GM21717 (cell line): Measurements from ENCODE around the gene KIF20A.
"Not testable (repeated sequence)": the region's sequence is repeated elsewhere in the genome, so short reads cannot be mapped to it uniquely, and the experiment has no call there.

Experiments used
- ATAC-seq: cut with Tn5 transposase; IDR thresholded peaks from one replicate; pipeline ENCODE4 v1.9.1; 2021; ENCODE audit warnings: mild to moderate bottlenecking, moderate library complexity; ENCODE audit not compliant: unreplicated experiment

The KIF20A gene

DNA sequence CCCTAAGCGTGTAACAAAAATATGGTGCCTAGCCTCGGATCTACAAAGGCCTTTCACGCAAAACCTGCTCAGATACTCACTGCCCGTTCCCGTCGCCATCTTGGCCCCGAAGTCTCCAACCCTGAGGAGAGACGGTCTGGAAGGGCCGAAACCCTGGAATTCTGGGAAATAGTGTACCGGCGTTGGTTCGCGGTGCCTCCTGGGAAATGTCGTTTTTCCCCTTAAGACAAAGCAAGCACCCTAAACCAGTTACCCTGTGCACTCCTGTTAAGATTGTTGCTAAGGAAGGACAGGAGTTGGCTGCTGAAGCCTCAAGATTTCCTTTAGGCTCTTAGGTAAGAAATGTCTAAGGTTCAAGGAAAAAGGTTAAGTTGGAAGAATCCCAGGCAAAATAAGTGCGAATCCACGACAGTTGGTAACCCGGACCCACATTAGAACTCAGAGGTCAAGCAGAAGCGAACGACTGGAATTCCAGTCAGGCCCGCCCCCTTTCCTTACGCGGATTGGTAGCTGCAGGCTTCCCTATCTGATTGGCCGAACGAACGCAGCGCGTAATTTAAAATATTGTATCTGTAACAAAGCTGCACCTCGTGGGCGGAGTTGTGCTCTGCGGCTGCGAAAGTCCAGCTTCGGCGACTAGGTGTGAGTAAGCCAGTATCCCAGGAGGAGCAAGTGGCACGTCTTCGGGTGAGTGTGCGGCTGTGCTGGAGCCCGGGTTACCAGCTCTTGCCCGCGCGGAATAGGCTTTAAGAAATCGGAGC, at the start of gene KIF20A, which contains the start of gene BRD8:
TSS of gene KIF20A (plus strand) at position 597 of the 761 bp plus-strand sequence. CDS start 569 bp downstream, outside the sequence.
TSS of gene BRD8 (minus strand) at position 115 of the 761 bp plus-strand sequence. CDS start at position 99, 16 bp downstream.
- ATAC-seq: peak; percentile 82

DNA sequence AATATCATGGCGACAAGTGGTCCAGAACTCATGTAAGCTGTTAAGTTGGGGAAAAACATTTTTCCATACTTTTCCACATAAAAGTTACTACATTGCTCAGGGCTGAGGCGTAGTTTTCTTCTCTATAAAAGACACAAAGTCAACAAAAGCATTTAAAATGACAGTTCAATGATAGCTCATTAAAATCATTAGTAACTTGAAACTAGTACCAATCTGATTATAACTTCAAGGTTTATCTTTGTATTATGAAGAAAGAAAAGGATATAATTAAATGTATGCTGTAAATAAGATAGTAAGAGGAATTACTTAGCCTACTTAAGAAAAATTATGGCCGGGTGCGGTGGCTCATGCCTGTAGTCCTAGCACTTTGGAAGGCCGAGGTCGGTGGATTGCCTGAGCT, 49.6 kb upstream of the KIF20A start:
- no peak for ATAC-seq

DNA sequence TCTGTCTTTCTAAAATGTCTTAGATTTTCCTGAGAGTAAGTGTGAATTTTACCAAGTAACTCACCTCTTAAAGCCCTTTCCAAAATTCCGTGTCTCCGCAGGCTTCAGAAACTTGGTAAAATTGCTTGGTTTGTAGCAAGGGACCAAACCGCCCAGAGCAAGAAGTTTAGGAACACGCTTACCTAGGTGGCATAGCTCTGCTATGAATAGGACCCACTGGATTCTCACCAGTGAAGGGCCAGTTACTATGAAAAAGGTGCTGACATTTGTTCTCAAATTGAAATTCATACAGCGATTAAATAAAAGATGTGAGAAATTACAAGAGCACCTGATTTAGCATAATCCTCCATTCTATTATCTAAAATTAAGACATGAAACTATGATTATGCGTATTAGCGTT, 46.4 kb upstream of the KIF20A start:
- ATAC-seq: no peak

DNA sequence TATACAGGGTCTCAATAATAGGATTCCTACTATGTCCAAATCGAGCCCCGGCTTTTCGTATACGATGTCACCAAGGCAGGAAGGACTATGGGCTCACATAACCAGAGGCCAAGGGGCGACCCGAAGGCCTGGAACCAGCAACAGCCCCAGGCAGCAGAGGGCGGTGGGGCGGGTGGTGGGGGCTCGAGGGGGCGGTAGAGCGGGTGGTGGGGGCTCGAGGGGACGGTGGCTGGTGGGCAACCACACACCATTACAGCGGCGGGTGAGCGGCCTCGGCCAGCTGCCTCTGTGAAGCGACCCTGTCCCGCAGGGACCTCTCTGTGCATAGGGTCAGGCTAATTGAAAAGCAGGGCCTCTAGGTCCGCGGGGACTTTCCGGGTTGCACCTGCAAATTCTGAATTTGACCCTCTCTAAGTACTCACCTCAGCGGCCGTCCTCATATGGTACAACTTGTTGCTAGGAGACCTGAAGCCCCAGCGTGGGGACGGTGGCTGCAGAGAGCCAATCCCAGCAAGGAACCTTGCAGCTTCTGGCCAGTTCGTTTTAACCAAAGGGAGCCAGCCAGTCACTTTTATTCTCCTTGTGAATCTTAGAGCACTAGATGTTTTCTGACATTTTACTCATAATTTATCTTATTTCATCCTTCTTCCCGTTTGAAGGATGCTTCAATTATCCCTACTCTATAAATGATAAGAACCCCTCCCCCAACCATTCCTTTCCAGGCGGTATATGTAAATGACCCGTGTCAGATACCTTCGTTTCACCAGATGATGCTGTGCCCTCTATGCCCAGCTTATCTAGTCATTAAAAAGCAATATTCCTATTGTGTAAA, 39.7 kb upstream of the KIF20A start, which contains the start of gene NME5:
TSS of gene NME5 (minus strand) at position 480 of the 832 bp plus-strand sequence. CDS start 648 bp downstream, outside the sequence.
- no peak for ATAC-seq

DNA sequence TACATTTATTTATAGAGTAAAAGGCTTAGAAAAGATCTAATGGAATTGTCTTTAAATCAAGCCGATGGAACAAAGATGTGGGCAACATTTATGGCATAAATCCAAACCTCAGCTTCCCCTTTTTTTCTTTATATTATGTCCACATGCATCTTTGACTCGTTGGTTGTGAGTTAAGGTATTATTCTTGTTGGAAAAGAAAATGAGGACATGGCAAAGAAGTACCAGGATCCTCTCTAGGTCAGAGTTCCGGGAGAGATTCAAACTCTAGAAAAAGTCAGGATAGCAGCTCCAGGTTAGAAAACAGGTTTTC, 39.2 kb upstream of the KIF20A start:
- no peak for ATAC-seq

DNA sequence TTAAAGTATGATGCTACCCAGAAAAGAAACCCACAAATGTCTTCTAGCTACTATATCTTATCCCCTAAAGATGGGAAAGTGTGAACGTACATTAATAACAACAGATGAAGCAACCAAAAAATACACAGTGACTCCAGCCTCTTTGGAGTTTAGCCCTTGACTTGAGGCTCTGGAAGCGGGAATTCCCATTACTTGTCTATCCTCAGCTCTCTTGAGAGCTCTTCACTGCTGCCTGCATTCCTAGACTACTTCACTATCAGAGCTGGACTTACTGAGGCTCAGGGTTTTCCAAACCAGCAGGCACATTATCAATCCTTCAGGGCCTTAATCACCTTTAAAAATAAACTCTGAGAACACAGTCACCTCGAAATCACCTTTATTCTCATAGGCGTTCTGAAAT, 38.6 kb upstream of the KIF20A start:
- no peak for ATAC-seq

DNA sequence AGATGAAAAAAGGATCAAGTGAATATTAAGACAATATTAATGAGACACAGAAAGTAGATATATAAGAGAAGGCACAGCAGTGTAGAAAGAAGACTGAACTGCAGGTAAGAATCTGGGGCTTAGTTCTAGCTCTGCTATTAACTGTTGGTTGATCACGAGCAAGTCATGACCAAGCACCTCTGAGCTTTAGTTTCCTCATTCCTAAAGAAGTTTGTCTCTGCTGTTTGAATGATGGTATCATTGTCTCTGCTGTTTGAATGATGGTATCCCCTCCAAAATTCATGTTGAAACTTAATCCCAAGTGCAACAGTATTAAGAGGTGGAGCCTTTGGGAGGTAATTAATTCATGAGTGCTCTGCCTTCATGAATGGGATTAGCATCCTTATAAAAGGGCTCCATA, 37.2 kb upstream of the KIF20A start:
- no peak for ATAC-seq

DNA sequence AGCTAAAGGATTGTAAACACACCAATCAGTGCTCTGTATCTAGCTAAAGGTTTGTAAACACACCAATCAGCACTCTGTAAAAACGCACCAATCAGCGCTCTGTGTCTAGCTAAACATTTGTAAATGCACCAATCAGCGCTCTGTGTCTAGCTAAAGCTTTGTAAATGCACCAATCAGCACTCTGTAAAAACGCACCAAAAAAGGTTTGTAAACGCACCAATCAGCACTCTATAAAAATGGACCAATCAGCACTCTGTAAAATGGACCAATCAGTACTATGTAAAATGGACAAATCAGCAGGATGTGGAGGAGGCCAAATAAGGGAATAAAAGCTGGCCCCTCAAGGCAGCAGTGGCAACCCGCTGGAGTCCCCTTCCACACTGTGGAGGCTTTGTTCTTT, 35.3 kb upstream of the KIF20A start:
- ATAC-seq: not testable (repeated sequence)

DNA sequence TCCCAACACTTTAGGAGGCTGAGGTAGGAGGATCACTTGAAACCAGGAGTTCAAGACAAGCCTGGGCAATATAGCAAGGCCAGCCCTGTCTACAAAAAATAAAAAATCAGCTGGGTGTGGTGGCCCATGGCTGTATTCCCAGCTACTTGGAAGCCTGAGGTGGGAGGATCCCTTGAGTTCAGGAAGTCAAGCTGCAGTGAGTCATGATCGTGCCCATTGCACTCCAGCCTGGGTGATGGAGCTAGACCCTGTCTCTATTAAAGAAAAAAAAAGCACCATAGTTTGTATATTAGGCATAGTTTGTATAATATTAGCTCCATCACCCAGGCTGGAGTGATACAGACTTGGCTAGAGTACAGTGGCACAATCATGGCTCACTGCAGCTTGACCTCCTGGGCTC, 30.1 kb upstream of the KIF20A start:
- no peak for ATAC-seq

DNA sequence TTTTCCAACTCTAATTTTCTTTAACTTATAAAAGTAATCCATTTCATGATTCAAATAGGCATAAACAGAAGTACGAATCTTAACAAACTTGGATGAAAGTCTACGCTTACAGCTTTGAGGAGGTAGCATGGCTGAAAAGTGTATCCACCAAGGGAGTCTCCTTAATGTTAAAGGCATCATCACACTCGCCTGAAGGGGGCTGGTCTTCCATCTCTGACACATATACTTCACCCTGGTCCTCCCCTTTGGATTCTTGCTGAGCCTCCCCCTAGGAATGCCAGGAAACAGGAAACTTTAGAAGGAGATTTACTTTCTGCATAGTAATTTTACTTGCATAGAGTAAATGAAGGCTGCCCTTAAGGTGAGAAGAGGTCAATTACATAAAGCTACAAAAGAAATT, 29.4 kb upstream of the KIF20A start:
- ATAC-seq: no peak

DNA sequence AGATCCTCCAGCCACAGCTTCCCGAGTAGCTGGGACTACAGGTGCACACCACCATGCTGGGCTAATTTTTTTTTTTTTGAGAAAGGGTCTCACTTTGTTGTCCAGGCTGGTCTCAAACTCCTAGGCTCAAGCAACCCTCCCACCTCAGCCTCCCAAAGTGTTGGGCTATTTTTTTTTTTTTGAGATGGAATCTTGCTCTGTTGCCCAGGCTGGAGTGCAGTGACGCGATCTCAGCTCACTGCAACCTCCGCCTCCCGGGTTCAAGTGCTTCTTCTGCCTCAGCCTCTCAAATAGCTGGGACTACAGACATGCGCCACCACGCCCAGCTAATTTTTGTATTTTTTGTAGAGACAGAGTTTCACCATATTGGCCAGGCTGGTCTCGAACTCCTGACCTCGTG, 22.9 kb upstream of the KIF20A start:
- not testable (repeated sequence) for ATAC-seq

DNA sequence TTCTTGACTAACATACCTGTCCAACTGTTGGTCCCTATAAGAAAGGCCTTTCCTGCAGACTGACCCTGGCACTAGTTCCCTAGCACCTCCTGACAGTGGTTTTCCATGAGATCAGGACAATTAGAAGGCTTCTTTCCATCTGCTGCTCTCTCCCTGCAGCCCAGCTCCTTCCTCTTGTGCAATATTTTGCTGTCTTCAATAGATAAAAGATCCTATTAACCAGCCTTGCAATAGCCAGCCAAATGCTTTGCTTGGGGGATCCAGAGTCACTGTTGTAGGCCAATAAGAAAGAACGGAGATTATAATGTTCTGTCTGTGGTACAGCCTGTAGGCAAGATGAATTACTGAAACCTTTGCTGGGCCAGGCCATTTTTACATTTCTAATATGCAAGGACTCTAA, 21.3 kb upstream of the KIF20A start:
- ATAC-seq: no peak

DNA sequence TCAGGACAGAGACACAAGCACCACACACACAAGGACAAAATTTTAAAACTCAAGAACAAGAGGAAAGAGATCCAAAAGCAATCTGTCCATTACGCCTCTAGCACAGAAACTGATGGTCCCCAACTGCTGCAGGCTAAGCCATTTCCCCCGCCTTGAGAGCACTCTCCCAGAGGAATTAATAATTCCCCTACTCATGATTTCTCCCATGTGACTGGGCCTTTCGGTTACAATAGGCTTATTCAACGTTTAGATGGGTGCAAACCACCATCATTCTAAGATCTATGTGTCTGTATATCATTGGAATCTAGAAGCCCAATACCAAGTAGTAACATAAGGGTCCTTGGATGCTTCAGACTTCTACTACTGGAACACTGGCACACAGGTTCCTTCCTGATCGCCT, 19.2 kb upstream of the KIF20A start:
- ATAC-seq: no peak

DNA sequence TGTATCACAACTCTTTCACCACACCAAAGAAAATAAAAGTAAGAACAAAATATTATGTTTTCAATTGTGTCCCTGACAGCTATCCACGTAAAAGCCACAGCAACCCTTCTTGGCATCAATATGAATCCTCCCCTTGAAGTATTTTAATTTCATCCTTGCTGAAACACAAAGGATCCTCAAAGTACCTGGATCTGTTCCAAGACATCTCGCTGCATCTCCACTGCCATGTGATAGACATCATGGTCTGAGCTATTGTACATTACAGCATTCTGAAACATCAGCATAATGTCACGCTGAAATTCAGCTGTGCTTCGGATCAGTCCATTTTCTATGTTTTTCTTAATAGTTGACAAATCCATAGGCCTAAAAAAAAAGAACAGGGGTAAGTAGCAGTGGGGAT, 18.2 kb upstream of the KIF20A start:
- no peak for ATAC-seq

DNA sequence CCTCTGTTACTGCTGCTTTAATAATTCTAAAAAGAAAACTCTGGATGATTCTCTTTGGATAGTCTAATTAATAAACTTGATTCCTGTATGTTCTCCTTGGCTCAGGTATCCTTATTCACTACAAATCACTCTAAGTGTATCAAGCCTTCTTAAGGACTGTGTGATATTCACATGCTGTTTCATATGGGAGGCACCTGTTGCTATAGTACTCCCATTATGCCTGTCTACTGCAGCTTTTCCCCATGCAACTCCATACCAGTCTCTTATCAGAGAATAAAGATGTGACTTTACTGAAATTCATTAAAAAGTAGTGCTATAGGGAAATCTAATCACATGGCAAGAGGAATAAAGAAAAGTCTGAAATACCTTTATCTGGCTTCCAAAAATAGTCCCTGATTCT, 15.2 kb upstream of the KIF20A start:
- ATAC-seq: no peak

DNA sequence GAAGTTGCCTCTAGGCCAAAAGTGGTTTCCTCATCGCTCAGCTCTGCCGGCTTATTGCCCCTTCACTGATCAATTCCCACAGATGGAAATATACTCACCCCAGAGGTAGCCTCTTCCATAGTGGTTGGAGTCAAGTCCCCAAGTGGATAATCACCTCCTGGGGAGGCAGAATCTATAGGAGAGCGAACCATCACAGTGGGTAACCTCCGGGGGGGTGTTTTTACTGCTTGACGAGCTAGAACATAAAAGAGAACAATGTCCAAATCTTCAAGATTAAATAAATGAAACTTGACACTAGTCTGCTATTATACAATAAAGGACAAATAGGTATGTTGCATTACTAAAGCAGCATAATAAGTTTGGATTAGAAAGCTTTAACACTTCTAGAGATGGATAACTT, 9.8 kb upstream of the KIF20A start:
- no peak for ATAC-seq

DNA sequence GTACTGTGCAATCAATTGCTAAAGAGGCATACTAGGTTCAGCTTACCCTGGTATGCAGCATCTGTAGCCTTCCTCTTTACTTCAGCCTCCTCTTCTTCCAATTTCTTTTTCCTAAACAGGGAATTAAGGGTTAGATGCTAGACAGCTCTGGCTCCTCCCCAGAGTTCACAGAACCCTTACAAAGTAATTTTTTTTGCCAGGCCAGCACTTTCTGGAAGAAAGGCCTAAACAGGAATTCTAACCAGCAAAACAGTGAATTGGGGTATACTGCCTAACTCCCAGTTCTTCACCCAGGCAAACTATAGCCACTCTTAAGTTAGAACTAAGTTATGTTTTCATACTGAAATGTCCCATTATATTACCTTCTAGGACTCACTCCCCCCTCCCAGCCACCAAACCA, 8.6 kb upstream of the KIF20A start:
- ATAC-seq: no peak

DNA sequence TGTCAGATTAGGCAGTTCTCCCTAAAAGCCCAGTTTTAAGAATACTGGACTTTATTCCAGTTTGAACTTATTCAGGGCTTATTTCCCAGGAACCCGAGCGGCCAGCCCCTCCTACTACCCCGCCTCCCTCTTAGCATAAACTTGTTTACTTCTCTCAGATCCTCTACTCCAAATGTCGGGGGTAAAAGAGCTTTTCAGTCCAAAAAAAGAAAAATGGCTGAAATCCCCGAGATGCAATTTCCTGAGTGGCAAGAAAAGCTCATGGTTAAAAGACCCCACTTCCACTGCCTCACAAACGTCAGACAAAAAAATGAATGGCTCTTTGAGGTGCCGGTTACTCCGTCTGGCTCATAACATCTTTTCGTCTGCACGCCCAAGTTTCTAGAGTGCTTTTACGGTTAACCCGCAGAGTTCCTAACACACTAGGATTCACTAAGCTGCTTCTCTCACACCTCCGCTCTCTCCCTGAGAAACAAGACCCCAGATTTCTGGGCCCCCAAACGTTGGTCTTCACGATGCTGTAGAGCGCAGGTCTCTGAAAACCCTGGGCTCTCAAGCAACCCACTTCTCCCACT, 884 bp upstream of the KIF20A start:
- ATAC-seq: no peak

DNA sequence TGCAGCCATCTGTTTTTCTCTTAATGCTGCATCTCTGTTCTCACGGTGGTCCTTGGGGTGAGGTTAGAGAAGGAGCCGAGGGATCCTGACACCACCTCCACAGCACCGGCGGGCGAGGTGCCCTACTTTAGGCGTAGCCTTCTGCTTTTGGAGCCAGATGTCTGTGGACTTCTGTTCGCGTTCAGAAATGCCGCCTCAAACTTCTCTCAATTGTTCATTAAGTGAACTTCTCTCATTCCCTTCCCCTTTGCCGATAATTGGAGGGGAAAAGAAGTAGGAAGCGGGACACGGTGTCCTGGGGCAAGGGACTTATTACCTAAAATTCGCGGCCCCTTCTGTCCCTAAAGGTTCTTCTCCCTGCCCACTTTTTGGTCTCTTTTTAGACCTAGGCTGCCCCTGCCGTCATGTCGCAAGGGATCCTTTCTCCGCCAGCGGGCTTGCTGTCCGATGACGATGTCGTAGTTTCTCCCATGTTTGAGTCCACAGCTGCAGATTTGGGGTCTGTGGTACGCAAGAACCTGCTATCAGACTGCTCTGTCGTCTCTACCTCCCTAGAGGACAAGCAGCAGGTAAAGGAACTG, 455 bp downstream of the KIF20A start:
- ATAC-seq: no peak

DNA sequence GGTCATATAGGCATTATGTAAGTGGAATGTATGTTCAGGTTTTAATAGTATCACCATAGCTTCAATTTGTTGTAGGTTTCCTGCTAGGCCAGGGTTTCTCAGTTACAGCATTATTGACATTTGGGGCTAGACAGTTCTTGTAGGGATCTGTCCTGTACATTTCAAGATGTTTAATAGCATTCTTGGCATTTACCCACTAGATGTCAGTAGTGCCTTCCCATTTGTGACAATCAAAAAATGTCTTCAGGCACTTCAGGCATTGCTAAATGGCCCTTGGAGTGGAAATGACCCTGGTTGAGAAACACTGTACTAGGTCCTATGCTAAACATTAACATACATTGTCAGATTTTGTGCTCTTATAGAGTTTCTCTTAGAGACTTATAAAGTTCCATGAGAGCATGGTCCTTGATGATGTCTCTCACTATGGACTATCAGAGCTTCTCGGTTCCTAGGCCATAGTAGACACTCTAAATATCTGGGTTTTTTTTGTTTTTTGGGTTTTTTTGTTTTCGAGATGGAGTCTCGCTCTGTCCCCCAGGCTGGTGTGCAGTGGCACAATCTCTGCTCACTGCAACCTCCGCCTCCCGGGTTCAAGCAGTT, 1.4 kb downstream of the KIF20A start:
- no peak for ATAC-seq

DNA sequence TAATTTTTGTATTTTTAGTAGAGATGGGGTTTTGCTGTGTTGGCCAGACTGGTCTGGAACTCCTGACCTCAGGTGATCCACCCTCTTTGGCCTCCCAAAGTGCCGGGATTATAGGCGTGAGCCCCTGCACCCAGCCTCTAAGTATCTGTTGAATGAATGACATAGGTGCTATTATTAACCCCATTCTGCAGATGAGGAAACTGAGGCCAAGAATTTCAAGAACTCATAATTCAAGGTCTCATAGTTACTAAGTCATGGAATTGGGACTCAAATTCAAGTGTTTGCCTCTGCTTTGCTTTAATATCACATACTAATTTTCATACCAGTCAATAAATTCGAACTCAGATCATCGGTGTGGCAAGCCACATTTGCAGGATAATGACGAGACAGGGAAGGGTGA, 1.9 kb downstream of the KIF20A start:
- no peak for ATAC-seq
